GM23338 (cell line): ENCODE measurements around the gene FBXO22. TPM values are rescaled to one million over a fixed set of nuclear protein-coding genes. Genes with fewer than 3 reads are reported as not detected.
"Not testable (repeated sequence)": the region's sequence is repeated elsewhere in the genome, so short reads cannot be mapped to it uniquely, and the experiment has no call there.

Source experiments
- ATAC-seq: fragments of 200-7000 bp; cut with Tn5 transposase; 3 replicates; pipeline ENCODE4 v1.9.1; 2020
- DNase-seq: peaks from one replicate; pipeline ENCODE4 v3.0.0-alpha.2; 2015; ENCODE audit warnings: low spot score
- H2AFZ ChIP-seq: fragments of 200-600 bp; sonication (generic); 2 replicates; pipeline ENCODE4 v1.8.0; 2016; ENCODE audit warnings: antibody characterized with exemption, mild to moderate bottlenecking, moderate library complexity
- H3F3A ChIP-seq: fragments of 200-600 bp; sonication (generic); replicated peaks from 2 replicates; pipeline ENCODE4 v1.8.0; 2017; ENCODE audit warnings: antibody characterized with exemption, mixed run types, low read depth
- H3K27ac ChIP-seq: fragments of 200-600 bp; sonication (generic); 2 replicates; pipeline ENCODE4 v1.6.1; 2016; ENCODE audit warnings: low read depth
- H3K27me3 ChIP-seq: fragments of 200-600 bp; sonication (generic); 2 replicates; pipeline ENCODE4 v1.8.0; 2016; ENCODE audit warnings: mild to moderate bottlenecking, mixed run types, moderate library complexity; ENCODE audit not compliant: insufficient read depth
- H3K36me3 ChIP-seq: fragments of 200-600 bp; sonication (generic); 2 replicates; pipeline ENCODE4 v1.8.0; 2016; ENCODE audit warnings: mild to moderate bottlenecking; ENCODE audit not compliant: insufficient read depth
- H3K4me1 ChIP-seq: fragments of 200-600 bp; sonication (generic); 2 replicates; pipeline ENCODE4 v1.8.0; 2016; ENCODE audit warnings: mild to moderate bottlenecking, moderate library complexity; ENCODE audit not compliant: insufficient read depth
- H3K4me2 ChIP-seq: fragments of 200-600 bp; sonication (generic); 2 replicates; pipeline ENCODE4 v1.7.1; 2017; ENCODE audit warnings: mixed run types
- H3K4me3 ChIP-seq: fragments of 200-600 bp; sonication (generic); 2 replicates; pipeline ENCODE4 v1.6.1; 2016; ENCODE audit warnings: mixed run types
- H3K79me2 ChIP-seq: fragments of 200-600 bp; sonication (generic); replicated peaks from 2 replicates; pipeline ENCODE4 v1.8.0; 2017; ENCODE audit warnings: mild to moderate bottlenecking; ENCODE audit not compliant: insufficient read depth
- H3K9me2 ChIP-seq: fragments of 200-600 bp; sonication (generic); 2 replicates; pipeline ENCODE4 v1.8.0; 2017; ENCODE audit not compliant: insufficient read depth
- H4K20me1 ChIP-seq: fragments of 200-600 bp; sonication (generic); replicated peaks from 2 replicates; pipeline ENCODE4 v1.8.0; 2017; ENCODE audit warnings: mild to moderate bottlenecking; ENCODE audit not compliant: insufficient read depth
- H3K27ac Mint-ChIP-seq: 2 replicates; pipeline ENCODE4 v1.8.0; 2020; ENCODE audit warnings: inconsistent platforms, mild to moderate bottlenecking, moderate library complexity, mixed read lengths
- H3K27me3 Mint-ChIP-seq: 3 replicates; pipeline ENCODE4 v1.8.0; 2022; ENCODE audit warnings: low read depth, mild to moderate bottlenecking, moderate library complexity, mixed read lengths, inconsistent platforms; ENCODE audit not compliant: insufficient read depth, poor library complexity
- H3K36me3 Mint-ChIP-seq: 3 replicates; pipeline ENCODE4 v1.8.0; 2021; ENCODE audit warnings: low read depth, mild to moderate bottlenecking, inconsistent platforms, moderate library complexity, mixed read lengths
- H3K4me1 Mint-ChIP-seq: 3 replicates; pipeline ENCODE4 v1.8.0; 2020; ENCODE audit warnings: mild to moderate bottlenecking, inconsistent platforms, mixed read lengths
- H3K4me3 Mint-ChIP-seq: 3 replicates; pipeline ENCODE4 v1.8.0; 2021; ENCODE audit warnings: moderate library complexity, mild to moderate bottlenecking, inconsistent platforms, mixed read lengths
- H3K9me3 Mint-ChIP-seq: 3 replicates; pipeline ENCODE4 v1.8.0; 2020; ENCODE audit warnings: moderate library complexity, mild to moderate bottlenecking, inconsistent platforms, mixed read lengths
- CTCF ChIP-seq, 2 experiments: fragments of 200-600 bp in 1 of 2; sonication (generic) in 1 of 2; conservative IDR thresholded peaks; 2 replicates each; pipeline versions ENCODE4 v1.5.1 to v1.6.1; 2016 to 2017; ENCODE audit warnings: antibody characterized with exemption in 2 of 2, low read depth in 2 of 2, mild to moderate bottlenecking in 2 of 2, moderate library complexity in 1 of 2
- EZH2phosphoT487 ChIP-seq: fragments of 200-600 bp; sonication (generic); IDR thresholded peaks from one replicate; pipeline ENCODE4 v1.8.1; 2018; ENCODE audit warnings: antibody characterized with exemption; ENCODE audit not compliant: unreplicated experiment
- NANOG ChIP-seq: IDR thresholded peaks from 2 replicates; pipeline ENCODE4 v1.6.1; 2016; ENCODE audit warnings: antibody characterized with exemption, borderline replicate concordance
- POLR2AphosphoS5 ChIP-seq: IDR thresholded peaks from 2 replicates; pipeline ENCODE4 v1.6.1; 2016; ENCODE audit warnings: antibody characterized with exemption, low read depth
- STAT1 ChIP-seq: IDR thresholded peaks from one replicate; pipeline ENCODE4 v1.6.1; 2016; ENCODE audit warnings: antibody characterized with exemption; ENCODE audit not compliant: unreplicated experiment
- ZNF331 ChIP-seq: fragments of 250-450 bp; sonication (Bioruptor Pico); IDR thresholded peaks from 2 replicates; pipeline ENCODE4 v1.5.0; 2020; ENCODE audit warnings: low read depth, mild to moderate bottlenecking, moderate library complexity
- polyA plus RNA-seq: library from polyadenylated mRNA; unstranded; fragments of >200 nt; fragmentation: Nextera tagmentation; extraction: Ambion mirVana; gene quantifications from 2 replicates; pipeline ENCODE4 v1.2.1, GENCODE V29; 2016
- total RNA-seq: library from RNA; depleted of rRNA; stranded (reverse); fragments of >200 nt; shearing (Covaris generic); gene quantifications from 2 replicates; pipeline ENCODE4 v1.2.3, GENCODE V29; 2014
- TF ChIP-seq, protein P1 (sequence below): fragments of 250-450 bp; sonication (Bioruptor Pico); IDR thresholded peaks from 2 replicates; pipeline ENCODE4 v1.5.0; 2020; ENCODE audit warnings: mild to moderate bottlenecking, moderate library complexity

Gene FBXO22
- total and polyA plus RNA-seq, 2 experiments from 2014 or later, result 79.8 to 94.5 TPM

GRCh38 chr15:75866045-75866444 lies 37.6 kb upstream of the FBXO22 start:
- peaks cover 46% of the 10 kb centered on the region for H3K36me3 Mint-ChIP-seq
- not testable (repeated sequence) for H3K27ac Mint-ChIP-seq, H4K20me1 ChIP-seq, H3K9me3 Mint-ChIP-seq, H3K4me2 ChIP-seq, H2AFZ ChIP-seq, H3K9me2 ChIP-seq, H3F3A ChIP-seq, H3K27me3 Mint-ChIP-seq, DNase-seq, H3K27me3 ChIP-seq, H3K36me3 ChIP-seq, H3K4me3 Mint-ChIP-seq, H3K4me3 ChIP-seq, H3K27ac ChIP-seq, ATAC-seq
- H3K4me1 ChIP-seq, result peaks cover 44% of the 10 kb centered on the region
- H3K4me1 Mint-ChIP-seq, result peaks cover 49% of the 10 kb centered on the region
- H3K79me2 ChIP-seq, result peaks cover 81% of the 10 kb centered on the region

GRCh38 chr15:75866916-75867315 lies 36.8 kb upstream of the FBXO22 start:
- DNase-seq, result no peak
- H3K9me3 Mint-ChIP-seq, result no peaks in the 10 kb centered on the region
- H3K4me1 ChIP-seq, result peaks cover 52% of the 10 kb centered on the region
- no peak overlapping the region for H3K4me3 ChIP-seq
- no peaks in the 10 kb centered on the region for H4K20me1 ChIP-seq
- H3K27ac Mint-ChIP-seq, result peak overlapping the region; percentile 63
- H3K4me1 Mint-ChIP-seq, result peaks cover 57% of the 10 kb centered on the region
- H3K9me2 ChIP-seq, result no peaks in the 10 kb centered on the region
- H3K4me3 Mint-ChIP-seq, result peak overlapping the region; percentile 41; the same call in 1 of the 3 replicates
- no peaks in the 10 kb centered on the region for H3K27me3 ChIP-seq
- H3K27ac ChIP-seq, result peak overlapping the region; percentile 40
- H3K4me2 ChIP-seq, result peak overlapping the region; percentile 33
- H3K27me3 Mint-ChIP-seq, result peaks cover 2% of the 10 kb centered on the region
- H3K36me3 ChIP-seq, result no peaks in the 10 kb centered on the region; the same call in 1 of the 2 replicates
- H3K36me3 Mint-ChIP-seq, result peaks cover 43% of the 10 kb centered on the region
- TF ChIP-seq NANOG, result no peak
- TF ChIP-seq CTCF (conservative IDR thresholded peaks at IDR 0.05; ENCODE audit: low read depth in 2 of 2), result no peak
- no peak for TF ChIP-seq EZH2phosphoT487
- no peak for TF ChIP-seq ZNF331 (CRISPR knock-in tag)
- TF ChIP-seq, protein P1, sequence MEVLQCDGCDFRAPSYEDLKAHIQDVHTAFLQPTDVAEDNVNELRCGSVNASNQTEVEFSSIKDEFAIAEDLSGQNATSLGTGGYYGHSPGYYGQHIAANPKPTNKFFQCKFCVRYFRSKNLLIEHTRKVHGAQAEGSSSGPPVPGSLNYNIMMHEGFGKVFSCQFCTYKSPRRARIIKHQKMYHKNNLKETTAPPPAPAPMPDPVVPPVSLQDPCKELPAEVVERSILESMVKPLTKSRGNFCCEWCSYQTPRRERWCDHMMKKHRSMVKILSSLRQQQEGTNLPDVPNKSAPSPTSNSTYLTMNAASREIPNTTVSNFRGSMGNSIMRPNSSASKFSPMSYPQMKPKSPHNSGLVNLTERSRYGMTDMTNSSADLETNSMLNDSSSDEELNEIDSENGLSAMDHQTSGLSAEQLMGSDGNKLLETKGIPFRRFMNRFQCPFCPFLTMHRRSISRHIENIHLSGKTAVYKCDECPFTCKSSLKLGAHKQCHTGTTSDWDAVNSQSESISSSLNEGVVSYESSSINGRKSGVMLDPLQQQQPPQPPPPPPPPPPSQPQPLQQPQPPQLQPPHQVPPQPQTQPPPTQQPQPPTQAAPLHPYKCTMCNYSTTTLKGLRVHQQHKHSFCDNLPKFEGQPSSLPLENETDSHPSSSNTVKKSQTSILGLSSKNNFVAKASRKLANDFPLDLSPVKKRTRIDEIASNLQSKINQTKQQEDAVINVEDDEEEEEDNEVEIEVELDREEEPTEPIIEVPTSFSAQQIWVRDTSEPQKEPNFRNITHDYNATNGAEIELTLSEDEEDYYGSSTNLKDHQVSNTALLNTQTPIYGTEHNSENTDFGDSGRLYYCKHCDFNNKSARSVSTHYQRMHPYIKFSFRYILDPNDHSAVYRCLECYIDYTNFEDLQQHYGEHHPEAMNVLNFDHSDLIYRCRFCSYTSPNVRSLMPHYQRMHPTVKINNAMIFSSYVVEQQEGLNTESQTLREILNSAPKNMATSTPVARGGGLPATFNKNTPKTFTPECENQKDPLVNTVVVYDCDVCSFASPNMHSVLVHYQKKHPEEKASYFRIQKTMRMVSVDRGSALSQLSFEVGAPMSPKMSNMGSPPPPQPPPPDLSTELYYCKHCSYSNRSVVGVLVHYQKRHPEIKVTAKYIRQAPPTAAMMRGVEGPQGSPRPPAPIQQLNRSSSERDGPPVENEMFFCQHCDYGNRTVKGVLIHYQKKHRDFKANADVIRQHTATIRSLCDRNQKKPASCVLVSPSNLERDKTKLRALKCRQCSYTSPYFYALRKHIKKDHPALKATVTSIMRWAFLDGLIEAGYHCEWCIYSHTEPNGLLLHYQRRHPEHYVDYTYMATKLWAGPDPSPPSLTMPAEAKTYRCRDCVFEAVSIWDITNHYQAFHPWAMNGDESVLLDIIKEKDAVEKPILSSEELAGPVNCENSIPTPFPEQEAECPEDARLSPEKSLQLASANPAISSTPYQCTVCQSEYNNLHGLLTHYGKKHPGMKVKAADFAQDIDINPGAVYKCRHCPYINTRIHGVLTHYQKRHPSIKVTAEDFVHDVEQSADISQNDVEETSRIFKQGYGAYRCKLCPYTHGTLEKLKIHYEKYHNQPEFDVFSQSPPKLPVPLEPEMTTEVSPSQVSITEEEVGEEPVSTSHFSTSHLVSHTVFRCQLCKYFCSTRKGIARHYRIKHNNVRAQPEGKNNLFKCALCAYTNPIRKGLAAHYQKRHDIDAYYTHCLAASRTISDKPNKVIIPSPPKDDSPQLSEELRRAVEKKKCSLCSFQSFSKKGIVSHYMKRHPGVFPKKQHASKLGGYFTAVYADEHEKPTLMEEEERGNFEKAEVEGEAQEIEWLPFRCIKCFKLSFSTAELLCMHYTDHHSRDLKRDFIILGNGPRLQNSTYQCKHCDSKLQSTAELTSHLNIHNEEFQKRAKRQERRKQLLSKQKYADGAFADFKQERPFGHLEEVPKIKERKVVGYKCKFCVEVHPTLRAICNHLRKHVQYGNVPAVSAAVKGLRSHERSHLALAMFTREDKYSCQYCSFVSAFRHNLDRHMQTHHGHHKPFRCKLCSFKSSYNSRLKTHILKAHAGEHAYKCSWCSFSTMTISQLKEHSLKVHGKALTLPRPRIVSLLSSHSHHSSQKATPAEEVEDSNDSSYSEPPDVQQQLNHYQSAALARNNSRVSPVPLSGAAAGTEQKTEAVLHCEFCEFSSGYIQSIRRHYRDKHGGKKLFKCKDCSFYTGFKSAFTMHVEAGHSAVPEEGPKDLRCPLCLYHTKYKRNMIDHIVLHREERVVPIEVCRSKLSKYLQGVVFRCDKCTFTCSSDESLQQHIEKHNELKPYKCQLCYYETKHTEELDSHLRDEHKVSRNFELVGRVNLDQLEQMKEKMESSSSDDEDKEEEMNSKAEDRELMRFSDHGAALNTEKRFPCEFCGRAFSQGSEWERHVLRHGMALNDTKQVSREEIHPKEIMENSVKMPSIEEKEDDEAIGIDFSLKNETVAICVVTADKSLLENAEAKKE (CRISPR knock-in tag), result no peak
- TF ChIP-seq POLR2AphosphoS5, result no peak
- no peak for TF ChIP-seq STAT1
- H3K79me2 ChIP-seq, result peaks cover 72% of the 10 kb centered on the region
- ATAC-seq, result peak; percentile 64
- no peak overlapping the region for H2AFZ ChIP-seq
- 0 out of 2 replicates have a peak, but pooled peaks cover 3% of the 10 kb centered on the region for H3F3A ChIP-seq
